ENCODE measurements around the gene CYB5R4.

Gene CYB5R4

DNA sequence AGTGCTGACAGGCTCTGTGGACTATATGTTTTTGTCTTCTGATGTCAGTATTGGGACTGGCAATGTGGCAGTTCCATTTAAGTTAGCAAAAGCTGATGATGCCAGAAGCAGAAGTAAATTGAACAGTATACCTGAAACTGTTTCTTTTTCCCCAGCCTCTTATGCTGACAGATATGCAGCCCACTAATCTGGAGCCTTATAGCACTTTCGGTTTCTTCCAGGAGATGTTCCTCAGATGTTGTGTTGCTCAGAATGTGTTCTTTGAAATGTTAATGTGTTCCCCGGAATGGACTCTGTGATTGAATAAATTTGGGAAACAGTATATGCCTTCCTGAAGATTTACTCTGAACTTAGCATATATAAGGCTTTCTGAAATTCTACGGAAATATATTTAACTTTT lies 93.3 kb downstream of the CYB5R4 start:
- TF ChIP-seq CTCF (IDR thresholded peaks at IDR 0.05; ENCODE audit: low read depth, low read length) (no peak), POLR2A (IDR thresholded peaks at IDR 0.05; ENCODE audit: extremely low read depth, insufficient read length) (no peak), MYC (IDR thresholded peaks at IDR 0.05; ENCODE audit: low read depth, low read length) (no peak)
- TF ChIP-seq, protein P1, sequence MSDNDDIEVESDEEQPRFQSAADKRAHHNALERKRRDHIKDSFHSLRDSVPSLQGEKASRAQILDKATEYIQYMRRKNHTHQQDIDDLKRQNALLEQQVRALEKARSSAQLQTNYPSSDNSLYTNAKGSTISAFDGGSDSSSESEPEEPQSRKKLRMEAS (IDR thresholded peaks at IDR 0.05; ENCODE audit: low read depth, low read length), result no peak
- H3K4me3 ChIP-seq (ENCODE audit: low read depth, low read length), result no peak overlapping the region
- no peak for DNase-seq (ENCODE audit: low read depth)

DNA sequence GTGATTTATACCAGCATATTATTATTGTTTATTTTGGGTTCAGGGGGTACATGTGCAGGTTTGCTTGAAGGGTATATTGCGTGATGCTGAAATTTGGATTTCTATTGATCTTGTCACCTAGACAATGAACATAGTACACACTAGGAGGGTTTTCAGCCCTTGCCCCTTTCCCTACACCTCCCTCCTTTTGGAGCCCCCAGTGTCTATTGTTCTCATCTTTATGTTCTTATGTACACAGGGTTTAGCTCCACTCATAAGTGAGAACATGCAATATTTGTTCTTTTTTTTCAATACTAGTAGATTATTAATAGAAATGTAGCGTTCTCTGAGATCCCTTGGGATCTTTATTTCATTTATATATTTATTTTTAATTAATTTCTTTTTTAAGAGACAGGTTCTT lies 94.9 kb downstream of the CYB5R4 start:
- TF ChIP-seq, protein P1 (IDR thresholded peaks at IDR 0.05; ENCODE audit: low read depth, low read length), result no peak
- no peak for TF ChIP-seq POLR2A (IDR thresholded peaks at IDR 0.05; ENCODE audit: extremely low read depth, insufficient read length)
- TF ChIP-seq CTCF (IDR thresholded peaks at IDR 0.05; ENCODE audit: low read depth, low read length), result no peak
- TF ChIP-seq MYC (IDR thresholded peaks at IDR 0.05; ENCODE audit: low read depth, low read length), result no peak
- no peak overlapping the region for H3K4me3 ChIP-seq (ENCODE audit: low read depth, low read length)
- DNase-seq (ENCODE audit: low read depth), result no peak

DNA sequence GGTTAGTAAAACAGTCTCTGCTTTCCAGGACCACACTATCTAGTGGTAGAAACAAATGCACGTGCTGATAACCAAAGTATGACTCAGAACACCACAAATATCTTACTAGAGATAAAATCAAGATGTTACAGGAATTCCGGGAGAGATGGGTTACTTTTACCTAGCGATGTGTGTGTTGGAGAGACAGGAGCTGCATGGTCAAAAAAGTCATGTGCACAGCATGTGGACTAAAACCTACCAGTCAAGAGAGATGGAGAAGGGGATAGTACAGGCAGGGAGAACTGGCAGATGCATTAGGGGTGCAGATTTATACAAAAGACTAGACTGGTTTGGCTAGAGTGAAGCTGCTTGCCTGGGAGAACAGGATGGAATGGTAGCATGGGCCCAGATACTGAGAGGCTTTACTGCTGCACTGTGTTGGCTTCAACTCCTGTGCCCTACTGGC lies 98.8 kb downstream of the CYB5R4 start:
- DNase-seq (ENCODE audit: low read depth), result no peak
- TF ChIP-seq, protein P1 (IDR thresholded peaks at IDR 0.05; ENCODE audit: low read depth, low read length), result no peak
- TF ChIP-seq POLR2A (IDR thresholded peaks at IDR 0.05; ENCODE audit: extremely low read depth, insufficient read length) (no peak), CTCF (IDR thresholded peaks at IDR 0.05; ENCODE audit: low read depth, low read length) (no peak), MYC (IDR thresholded peaks at IDR 0.05; ENCODE audit: low read depth, low read length) (no peak)
- H3K4me3 ChIP-seq (ENCODE audit: low read depth, low read length), result no peak overlapping the region

DNA sequence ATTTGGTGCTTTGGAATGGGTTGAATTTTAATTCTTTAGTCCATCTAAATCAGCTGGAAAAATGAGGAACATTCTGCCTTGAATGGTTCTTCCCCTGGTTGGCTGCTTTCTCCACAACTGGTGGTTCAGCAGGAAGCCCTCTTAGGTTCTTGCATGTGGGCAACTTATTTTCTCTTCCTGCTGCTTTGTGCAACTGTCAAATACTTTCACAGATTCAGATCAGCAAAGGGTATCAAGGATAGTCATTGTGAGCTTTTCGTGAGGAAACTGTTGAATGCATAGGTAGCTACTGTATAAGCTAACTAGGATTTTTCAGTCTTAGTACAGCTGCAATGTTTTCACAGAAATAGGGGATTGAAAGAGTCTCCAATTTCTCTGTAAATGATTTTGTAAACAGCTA lies 101.2 kb downstream of the CYB5R4 start:
- TF ChIP-seq POLR2A (IDR thresholded peaks at IDR 0.05; ENCODE audit: extremely low read depth, insufficient read length), result no peak
- no peak for TF ChIP-seq MYC (IDR thresholded peaks at IDR 0.05; ENCODE audit: low read depth, low read length)
- TF ChIP-seq, protein P1 (IDR thresholded peaks at IDR 0.05; ENCODE audit: low read depth, low read length), result no peak
- TF ChIP-seq CTCF (IDR thresholded peaks at IDR 0.05; ENCODE audit: low read depth, low read length), result no peak

DNA sequence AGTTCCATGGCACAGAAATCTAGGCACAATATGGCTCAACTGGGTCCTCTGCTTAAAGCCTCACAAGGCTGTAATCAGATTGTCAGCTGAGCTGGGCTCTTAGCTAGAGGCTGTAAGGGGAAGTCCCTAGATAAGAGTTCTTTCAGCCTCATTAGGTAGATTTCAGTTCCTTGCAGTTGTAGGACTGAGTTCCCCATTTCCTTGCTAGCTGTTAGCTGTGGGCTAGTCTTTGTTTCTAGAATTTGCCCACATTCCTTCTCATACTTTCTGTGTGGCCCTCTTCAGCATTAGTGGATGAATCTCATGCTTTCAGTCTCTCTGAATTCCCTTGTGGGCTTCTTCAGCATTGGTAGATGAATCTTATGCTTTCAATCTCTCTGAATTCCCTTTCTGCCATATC lies 103.1 kb downstream of the CYB5R4 start:
- no peak for TF ChIP-seq CTCF (IDR thresholded peaks at IDR 0.05; ENCODE audit: low read depth, low read length)
- TF ChIP-seq MYC (IDR thresholded peaks at IDR 0.05; ENCODE audit: low read depth, low read length), result no peak
- TF ChIP-seq, protein P1 (IDR thresholded peaks at IDR 0.05; ENCODE audit: low read depth, low read length), result no peak
- TF ChIP-seq POLR2A (IDR thresholded peaks at IDR 0.05; ENCODE audit: extremely low read depth, insufficient read length), result no peak
- H3K4me3 ChIP-seq (ENCODE audit: low read depth, low read length), result no peak overlapping the region
- peak; percentile 11 for DNase-seq (ENCODE audit: low read depth)

More for the DNA sequence above, 101.2 kb downstream of the CYB5R4 start:
- no peak for DNase-seq (ENCODE audit: low read depth)
- H3K4me3 ChIP-seq (ENCODE audit: low read depth, low read length), result no peak overlapping the region

All from NB4 (cell line).